Endodermal cell (in vitro differentiated cells): Measurements from ENCODE around the gene AFAP1L2. TPM values are rescaled to one million over a fixed set of nuclear protein-coding genes. Genes with fewer than 3 reads are reported as not detected.

Experiments used
- DNase-seq: peaks from one replicate; pipeline ENCODE4 v3.0.0-alpha.2; 2017
- H3K27ac ChIP-seq: 2 replicates; pipeline ENCODE4 v1.5.1; 2013; ENCODE audit warnings: mild to moderate bottlenecking, low read depth, low read length, moderate library complexity
- H3K27me3 ChIP-seq: 2 replicates; pipeline ENCODE4 v1.6.1; 2013; ENCODE audit warnings: mild to moderate bottlenecking, low read length, moderate library complexity; ENCODE audit not compliant: insufficient read depth, control insufficient read depth, poor library complexity, severe bottlenecking
- H3K36me3 ChIP-seq: 2 replicates; pipeline ENCODE4 v1.7.0; 2013; ENCODE audit warnings: mild to moderate bottlenecking, low read length, moderate library complexity; ENCODE audit not compliant: control insufficient read depth, insufficient read depth
- H3K4me1 ChIP-seq: one replicate; pipeline ENCODE4 v1.7.0; 2013; ENCODE audit warnings: low read length; ENCODE audit not compliant: control insufficient read depth, insufficient read depth
- H3K4me3 ChIP-seq: 2 replicates; pipeline ENCODE4 v1.5.1; 2013; ENCODE audit warnings: mild to moderate bottlenecking, low read length, moderate library complexity
- H3K9ac ChIP-seq: 2 replicates; pipeline ENCODE4 v1.6.1; 2013; ENCODE audit warnings: mild to moderate bottlenecking, low read length, moderate library complexity; ENCODE audit not compliant: poor library complexity, severe bottlenecking; ENCODE audit errors: extremely low read depth
- H3K9me3 ChIP-seq: 2 replicates; pipeline ENCODE4 v1.6.1; 2013; ENCODE audit warnings: mild to moderate bottlenecking, low read length, moderate library complexity; ENCODE audit not compliant: control insufficient read depth
- H3K27ac Mint-ChIP-seq: 2 replicates; pipeline ENCODE4 v1.8.0; 2020; ENCODE audit warnings: mixed read lengths
- H3K27me3 Mint-ChIP-seq: 2 replicates; pipeline ENCODE4 v1.8.0; 2021; ENCODE audit warnings: mild to moderate bottlenecking, mixed read lengths; ENCODE audit not compliant: insufficient read depth
- H3K36me3 Mint-ChIP-seq: 2 replicates; pipeline ENCODE4 v1.8.0; 2020; ENCODE audit warnings: low read depth, mixed read lengths
- H3K4me1 Mint-ChIP-seq: 2 replicates; pipeline ENCODE4 v1.8.0; 2020; ENCODE audit warnings: mixed read lengths
- H3K4me3 Mint-ChIP-seq: 2 replicates; pipeline ENCODE4 v1.8.0; 2020; ENCODE audit warnings: mild to moderate bottlenecking, moderate library complexity, mixed read lengths
- H3K9me3 Mint-ChIP-seq: 2 replicates; pipeline ENCODE4 v1.8.0; 2020; ENCODE audit warnings: mild to moderate bottlenecking, mixed read lengths
- WGBS, 2 experiments: methylation state at CpG; one replicate each; pipeline versions ENCODE4 v1.1.5 to v1.1.7; 2013; ENCODE audit warnings: missing lambda C conversion rate in 2 of 2, mixed read lengths in 1 of 2; ENCODE audit not compliant: insufficient coverage in 1 of 2, insufficient read length in 1 of 2; 5-methylcytosine and 5-hydroxymethylcytosine counted together
- total RNA-seq, 2 donors: library from RNA; stranded (reverse); fragmentation: NEBNext Ultra II Directional in 1 of 2; extraction: Animal tissue kit (Norgen Biotek cat#: 25700) in 1 of 2; gene quantifications; 2 replicates in 1 of 2; 3 replicates in 1 of 2; pipeline ENCODE4 v1.2.1, GENCODE V29; 2021
- TF ChIP-seq, protein P1 (sequence below): fragments of 200-600 bp; sonication (generic); conservative IDR thresholded peaks from 2 replicates; pipeline ENCODE4 v1.5.0; 2021; ENCODE audit warnings: antibody characterized with exemption, mild to moderate bottlenecking

The AFAP1L2 gene
- total RNA-seq, 2 donors from 2014 or later: 1.5 to 2.2 TPM

DNA sequence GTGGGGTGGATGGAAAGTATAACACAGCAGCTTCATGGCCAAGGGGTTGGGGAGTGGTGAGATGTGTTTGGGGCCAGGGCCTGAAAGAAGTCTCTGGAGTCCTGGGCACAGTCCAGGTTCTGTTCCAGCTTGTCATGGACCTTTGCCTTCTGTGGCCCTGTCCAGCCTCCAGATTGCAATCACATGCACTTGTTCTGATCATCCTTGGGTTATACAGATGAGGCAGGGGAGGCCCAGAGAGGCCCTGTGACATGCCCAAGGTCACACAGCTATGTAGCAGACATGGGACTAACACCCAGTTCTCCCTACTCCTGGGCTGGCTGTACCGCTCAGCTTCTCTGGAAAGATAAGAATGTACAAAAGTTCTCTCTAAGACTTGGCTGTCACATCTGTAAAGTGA, 153.6 kb downstream of the AFAP1L2 start:
- H3K9me3 ChIP-seq: no peaks in the 10 kb centered on the region
- H3K36me3 Mint-ChIP-seq: peaks cover 5% of the 10 kb centered on the region
- TF ChIP-seq, protein P1, sequence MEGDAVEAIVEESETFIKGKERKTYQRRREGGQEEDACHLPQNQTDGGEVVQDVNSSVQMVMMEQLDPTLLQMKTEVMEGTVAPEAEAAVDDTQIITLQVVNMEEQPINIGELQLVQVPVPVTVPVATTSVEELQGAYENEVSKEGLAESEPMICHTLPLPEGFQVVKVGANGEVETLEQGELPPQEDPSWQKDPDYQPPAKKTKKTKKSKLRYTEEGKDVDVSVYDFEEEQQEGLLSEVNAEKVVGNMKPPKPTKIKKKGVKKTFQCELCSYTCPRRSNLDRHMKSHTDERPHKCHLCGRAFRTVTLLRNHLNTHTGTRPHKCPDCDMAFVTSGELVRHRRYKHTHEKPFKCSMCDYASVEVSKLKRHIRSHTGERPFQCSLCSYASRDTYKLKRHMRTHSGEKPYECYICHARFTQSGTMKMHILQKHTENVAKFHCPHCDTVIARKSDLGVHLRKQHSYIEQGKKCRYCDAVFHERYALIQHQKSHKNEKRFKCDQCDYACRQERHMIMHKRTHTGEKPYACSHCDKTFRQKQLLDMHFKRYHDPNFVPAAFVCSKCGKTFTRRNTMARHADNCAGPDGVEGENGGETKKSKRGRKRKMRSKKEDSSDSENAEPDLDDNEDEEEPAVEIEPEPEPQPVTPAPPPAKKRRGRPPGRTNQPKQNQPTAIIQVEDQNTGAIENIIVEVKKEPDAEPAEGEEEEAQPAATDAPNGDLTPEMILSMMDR: no peak
- H3K36me3 ChIP-seq: no peaks in the 10 kb centered on the region
- no peaks in the 10 kb centered on the region for H3K4me1 ChIP-seq
- no peaks in the 10 kb centered on the region for H3K27me3 ChIP-seq
- no peaks in the 10 kb centered on the region for H3K27me3 Mint-ChIP-seq
- no peaks in the 10 kb centered on the region for H3K4me1 Mint-ChIP-seq
- no peak overlapping the region for H3K4me3 ChIP-seq
- H3K4me3 Mint-ChIP-seq: no peak overlapping the region
- peaks cover 5% of the 10 kb centered on the region for H3K9me3 Mint-ChIP-seq
- DNase-seq: no peak
- H3K27ac ChIP-seq: no peak overlapping the region
- no peak overlapping the region for H3K27ac Mint-ChIP-seq
- no peak overlapping the region for H3K9ac ChIP-seq
- 92% methylated on average over 1 of the region's 1 CpG; no CpG with 5 or more reads in 1 of the 2 experiments for WGBS, 2 experiments

GRCh38 chr10:114250236-114250635, 154.1 kb downstream of the AFAP1L2 start:
- H3K9ac ChIP-seq: no peak overlapping the region
- H3K36me3 Mint-ChIP-seq: peaks cover 5% of the 10 kb centered on the region
- no peaks in the 10 kb centered on the region for H3K4me1 ChIP-seq
- no peak for DNase-seq
- no peaks in the 10 kb centered on the region for H3K27me3 ChIP-seq
- TF ChIP-seq, protein P1: no peak
- no peak overlapping the region for H3K4me3 ChIP-seq
- H3K4me1 Mint-ChIP-seq: no peaks in the 10 kb centered on the region
- 80 to 93% methylated on average over 2 to 4 of the region's 6 CpGs for WGBS, 2 experiments
- H3K36me3 ChIP-seq: no peaks in the 10 kb centered on the region
- H3K9me3 Mint-ChIP-seq: peaks cover 5% of the 10 kb centered on the region
- H3K9me3 ChIP-seq: no peaks in the 10 kb centered on the region
- H3K27ac ChIP-seq: no peak overlapping the region
- no peak overlapping the region for H3K27ac Mint-ChIP-seq
- H3K27me3 Mint-ChIP-seq: no peaks in the 10 kb centered on the region
- no peak overlapping the region for H3K4me3 Mint-ChIP-seq

GRCh38 chr10:114246679-114247305, 157.5 kb downstream of the AFAP1L2 start:
- Mint-ChIP-seq H3K4me1 (peaks cover 3% of the 10 kb centered on the region), H3K36me3 (no peaks in the 10 kb centered on the region), H3K4me3 (no peak overlapping the region), H3K27ac (no peak overlapping the region), H3K9me3 (no peaks in the 10 kb centered on the region), H3K27me3 (peaks cover 12% of the 10 kb centered on the region)
- 93 to 97% methylated on average over 4 to 7 of the region's 7 CpGs for WGBS, 2 experiments
- Histone ChIP-seq H3K36me3 (no peaks in the 10 kb centered on the region), H3K9ac (no peak overlapping the region), H3K4me3 (no peak overlapping the region), H3K9me3 (no peaks in the 10 kb centered on the region), H3K27me3 (peaks cover 20% of the 10 kb centered on the region), H3K4me1 (no peaks in the 10 kb centered on the region), H3K27ac (no peak overlapping the region)
- TF ChIP-seq, protein P1: no peak
- no peak for DNase-seq
